SHP77 (cell line): ENCODE measurements around the gene CYLD.
A peak's percentile ranks its signal among the peaks of the same experiment; 100 is the strongest.

ENCODE experiments used
- DNase-seq, 2 experiments: peaks; one replicate each; lab custom pipeline; 2025; lab: John Stamatoyannopoulos, UW

The CYLD gene

DNA sequence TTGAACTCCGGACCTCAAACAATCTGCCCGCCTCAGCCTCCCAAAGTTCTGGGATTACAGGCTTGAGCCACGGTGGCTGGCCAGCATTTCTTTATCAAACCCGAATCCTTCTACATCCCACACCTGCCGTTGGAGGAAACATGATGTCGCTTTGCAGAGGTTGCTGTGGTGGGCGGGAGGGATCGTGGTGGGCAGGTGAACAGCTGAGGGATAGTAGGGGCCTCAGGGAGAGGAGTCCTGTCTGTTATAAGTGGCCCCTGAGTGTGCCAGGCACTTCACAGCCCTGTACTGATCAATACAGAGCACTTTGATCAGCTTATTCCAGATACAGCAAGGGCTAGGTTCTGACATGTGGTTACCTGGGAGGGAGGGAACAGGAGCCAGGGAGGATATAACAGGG, 76.5 kb downstream of the CYLD start:
- no peak for DNase-seq

DNA sequence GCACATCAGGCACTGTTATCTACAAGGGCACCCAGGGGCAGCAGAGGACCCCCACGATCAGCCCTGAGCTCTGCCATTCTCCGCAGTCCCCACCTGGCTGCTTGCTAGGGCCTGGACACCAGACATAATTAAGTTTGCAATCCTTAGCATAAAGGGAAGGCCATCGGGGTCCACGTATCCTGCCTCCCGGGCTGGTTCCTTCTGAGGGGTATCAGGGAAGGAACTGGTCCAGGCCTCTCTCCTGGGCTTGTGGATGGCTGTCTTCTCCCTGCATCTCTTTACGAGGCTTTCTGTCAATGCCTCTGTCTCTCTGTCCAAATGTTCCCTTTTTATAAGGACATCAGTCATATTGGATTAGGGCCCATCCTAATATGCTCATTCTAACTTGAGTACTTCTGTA, 77.8 kb downstream of the CYLD start:
- no peak for DNase-seq

DNA sequence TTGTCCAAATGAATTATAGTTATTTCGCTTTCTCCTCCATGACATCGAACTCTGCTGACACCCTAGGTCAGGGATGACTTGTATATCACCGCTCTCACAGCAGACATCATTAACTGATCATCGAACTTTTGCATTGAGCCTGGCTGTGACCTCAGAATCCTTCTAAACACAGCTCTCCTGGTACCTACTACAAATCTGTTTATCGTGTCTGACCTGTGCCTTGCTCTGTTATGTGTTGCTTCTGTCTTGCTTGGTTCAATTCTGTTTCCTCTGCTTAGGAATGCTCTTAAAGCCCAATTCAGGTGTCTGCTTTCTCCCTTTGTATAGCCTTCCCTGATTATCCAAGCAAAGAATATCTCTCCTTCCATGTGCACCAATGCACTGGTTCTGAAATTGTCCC, 78.3 kb downstream of the CYLD start:
- DNase-seq = no peak

DNA sequence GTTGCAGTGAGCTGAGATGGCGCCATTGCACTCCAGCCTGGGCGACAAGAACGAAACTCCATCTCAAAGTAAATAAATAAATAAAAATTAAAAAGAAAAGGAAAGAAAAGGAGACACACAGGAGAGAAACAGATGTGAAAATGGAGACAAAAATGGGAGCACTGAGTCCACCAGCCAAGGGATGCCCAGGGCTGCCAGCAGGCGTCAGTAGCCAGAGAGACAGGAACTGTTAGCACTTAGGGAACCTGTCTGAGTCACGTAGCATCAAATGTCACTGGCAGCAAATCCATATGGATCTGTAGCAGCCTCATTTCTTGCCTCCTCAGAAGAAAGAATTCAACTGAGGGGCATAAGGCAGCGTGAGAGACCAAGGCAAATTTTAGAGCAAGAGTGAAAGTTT, 79.7 kb downstream of the CYLD start:
- peak in 1 of 2 experiments; percentile 31 for DNase-seq

DNA sequence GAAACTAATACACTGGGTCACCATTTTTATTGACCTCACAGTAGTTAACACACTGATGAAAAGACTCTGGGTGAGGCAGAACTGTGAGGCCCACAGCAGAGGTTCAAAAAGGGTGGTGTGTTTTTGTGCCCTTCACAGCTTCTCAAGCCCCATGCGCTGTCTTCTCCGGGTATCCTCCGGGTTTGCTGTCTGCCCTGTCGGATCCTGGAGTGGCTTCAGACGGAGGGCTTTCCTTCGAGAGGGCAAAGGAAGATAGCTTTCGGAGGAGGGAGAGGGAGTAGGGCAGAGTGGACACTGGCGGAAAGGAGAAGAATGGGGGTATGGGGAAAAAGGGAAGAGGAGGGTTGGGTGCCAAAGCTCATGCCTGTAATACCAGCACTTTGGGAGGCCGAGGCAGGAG, 80.8 kb downstream of the CYLD start:
- DNase-seq = no peak

DNA sequence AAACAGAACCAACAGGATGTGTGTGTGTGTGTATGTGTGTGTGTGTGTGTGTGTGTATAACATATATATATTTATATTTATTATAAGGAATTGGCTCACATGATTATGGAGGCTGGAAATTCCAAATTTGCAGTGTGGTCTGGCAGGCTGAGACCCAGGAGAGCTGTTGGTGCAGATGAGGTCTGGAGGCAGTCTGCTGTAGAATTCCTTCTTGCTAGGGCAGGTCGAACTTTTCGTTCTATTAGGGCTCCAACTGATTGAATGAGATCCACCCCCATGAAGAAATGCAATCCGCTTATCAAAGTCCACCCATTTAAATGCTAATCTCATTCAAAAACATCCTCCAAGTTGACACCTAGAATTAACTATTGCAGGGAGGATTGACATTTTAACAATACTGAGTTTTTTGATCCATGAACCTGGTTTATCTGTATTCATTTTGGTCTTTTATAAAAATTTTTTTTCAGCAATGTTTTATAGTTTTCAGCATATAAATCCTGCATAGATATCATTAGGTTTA, 85.0 kb downstream of the CYLD start:
- no peak for DNase-seq

DNA sequence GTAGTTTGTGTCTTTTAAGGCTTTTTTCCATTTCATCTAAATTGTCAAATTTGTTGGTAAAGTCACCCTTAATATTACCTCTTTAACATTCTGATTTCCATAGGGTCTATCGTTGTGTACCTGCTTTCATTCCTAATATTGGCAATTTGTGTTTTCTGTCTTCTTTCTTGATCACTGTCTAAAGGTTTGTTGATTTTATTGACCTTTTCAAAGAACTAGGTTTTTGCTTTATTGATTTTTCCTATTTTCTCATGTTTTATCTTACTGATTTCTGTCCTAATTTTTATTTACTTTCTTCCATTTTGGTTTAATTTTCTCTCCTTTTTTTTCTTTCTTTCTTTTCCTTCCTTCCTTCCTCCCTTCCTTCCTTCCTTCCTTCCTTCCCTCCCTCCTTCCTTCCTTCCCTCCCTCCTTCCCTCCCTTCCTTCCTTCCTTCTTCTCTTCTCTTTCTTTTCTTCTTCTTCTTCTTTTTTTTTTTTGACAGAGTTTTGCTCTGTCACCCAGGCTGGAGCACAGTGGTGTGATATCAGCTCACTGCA, 86.3 kb downstream of the CYLD start:
- DNase-seq = no peak

DNA sequence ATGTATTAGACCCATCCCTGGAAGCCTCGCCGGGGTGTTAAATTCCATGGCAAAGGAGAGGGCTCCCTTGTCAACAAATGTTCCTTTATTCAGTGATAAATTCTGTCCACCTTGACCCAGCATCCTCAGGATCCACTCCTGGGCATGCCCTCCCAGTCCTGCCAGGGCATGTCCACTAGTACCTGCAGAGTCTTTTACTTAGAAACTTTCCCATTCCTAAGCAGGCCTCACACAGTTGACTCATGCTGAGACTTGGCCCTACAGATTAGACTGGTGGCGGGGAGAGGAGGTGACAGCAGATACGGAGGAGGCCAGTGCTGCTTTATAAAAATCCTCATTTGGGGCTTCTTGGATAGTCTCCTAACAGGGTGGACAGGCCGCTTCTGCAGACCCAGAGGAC, 88.8 kb downstream of the CYLD start:
- DNase-seq = no peak

DNA sequence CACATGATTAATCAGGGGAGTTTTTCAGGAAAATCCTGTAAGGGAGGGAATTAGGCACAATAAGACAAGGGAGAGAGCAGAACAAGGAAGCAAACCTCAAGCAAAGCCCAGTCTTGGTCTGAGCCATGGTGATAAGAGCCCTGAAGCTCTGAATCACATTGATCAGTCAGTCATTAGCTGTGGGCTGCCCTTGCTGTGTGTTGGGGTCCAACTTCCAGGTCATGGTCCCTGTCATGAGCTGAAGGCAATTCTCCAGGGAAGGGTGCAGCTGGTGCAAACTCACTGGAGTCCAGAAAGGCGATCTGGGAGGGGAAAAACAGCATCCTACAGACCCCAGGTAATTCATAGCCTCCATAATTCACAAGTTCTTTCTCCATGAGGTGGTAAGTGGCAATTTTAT, 89.9 kb downstream of the CYLD start:
- DNase-seq = no peak

DNA sequence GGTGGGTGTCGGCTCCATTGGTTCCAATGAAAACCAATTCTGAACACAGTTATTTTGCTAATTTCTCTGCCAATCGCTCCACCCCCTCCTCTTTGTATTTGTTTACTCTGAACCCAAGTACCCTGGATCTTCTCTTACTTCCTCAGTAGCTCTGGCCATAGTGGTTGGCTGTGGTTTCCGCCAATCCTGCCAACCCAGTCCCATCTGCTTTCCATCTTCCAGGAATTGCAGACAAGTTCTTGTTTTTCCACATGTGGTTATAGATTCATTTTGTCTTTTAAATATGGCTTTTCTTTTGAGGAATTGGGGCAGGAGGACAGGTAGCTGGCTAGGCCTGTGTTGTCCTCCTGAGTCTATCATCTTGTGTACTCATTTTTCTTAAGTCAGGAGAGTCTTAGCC, 92.0 kb downstream of the CYLD start:
- DNase-seq = no peak

DNA sequence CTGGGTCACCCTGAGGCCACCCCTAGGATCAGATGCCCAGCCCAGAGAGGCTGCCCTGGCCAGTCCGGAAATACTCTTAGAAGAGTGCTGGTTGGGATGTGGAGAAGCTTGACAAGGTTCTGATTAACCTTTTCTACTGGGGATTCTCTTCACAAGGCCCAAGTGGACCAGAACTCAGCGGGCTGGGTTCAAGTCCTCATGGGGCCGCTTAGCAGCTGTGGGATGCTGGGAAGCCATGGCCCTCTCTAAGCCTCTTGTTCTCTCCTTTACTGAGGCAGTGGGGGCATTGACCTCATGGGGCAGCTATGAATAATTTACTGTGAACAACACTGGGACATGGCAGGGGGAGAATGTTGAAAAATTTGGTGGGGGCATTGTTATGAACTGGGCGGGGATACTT, 92.8 kb downstream of the CYLD start:
- no peak for DNase-seq

DNA sequence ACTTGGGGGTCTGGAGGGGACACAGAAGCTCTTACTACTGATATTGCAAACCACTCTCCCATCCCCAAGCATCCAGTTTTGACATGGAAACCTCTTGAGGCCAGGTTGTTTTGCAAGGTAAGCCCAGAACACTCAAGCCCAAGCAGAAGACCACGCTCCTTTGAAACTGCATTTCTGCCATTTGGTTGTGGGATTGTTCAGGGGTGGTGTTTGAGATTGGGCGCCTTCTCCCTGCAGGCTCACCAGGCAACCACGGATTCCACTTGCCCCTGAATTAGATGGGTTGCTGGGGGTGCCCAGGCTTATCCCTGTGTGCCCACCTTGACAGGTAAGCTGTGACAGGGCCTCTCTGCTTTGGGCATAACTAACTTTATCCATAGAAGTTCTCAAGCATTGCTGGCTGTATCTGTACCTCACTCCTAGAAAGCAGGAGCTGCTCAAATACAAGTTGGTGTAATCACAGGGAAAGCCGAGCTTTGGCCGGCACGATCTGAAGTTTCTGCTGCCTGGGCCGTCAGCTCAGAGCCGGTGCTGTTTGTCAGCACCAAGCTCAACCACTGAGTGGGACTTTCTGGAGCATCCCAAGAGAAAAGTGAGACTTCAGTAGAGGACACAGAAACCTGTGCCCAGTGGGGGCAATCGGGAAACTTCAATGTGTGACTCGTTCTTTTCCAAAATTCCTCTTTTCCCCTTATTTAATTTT, 93.6 kb downstream of the CYLD start:
- DNase-seq = no peak

DNA sequence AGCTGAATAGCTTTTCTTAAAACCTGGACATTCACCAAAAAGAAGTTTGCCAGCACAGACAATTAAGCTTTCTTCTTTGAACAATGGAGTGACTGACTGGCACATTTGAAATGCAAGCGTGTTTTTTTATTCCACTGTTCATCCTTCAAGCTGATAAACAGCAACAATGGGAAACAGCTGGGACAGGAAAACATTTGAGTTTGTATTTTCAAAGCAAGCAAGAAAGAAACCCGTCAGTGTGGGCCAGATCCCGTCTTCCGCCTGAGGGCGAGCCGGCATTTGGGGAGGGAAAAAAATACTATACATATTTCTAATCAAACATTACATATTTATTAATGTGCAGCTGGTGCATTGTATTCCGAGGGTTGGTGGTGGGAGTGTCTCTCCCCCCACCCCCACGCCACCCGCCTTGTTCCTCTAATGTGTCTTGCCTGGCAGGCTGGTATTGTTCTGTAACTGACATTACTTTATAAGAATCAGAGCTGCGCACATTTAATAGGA, 94.3 kb downstream of the CYLD start:
- DNase-seq = no peak

DNA sequence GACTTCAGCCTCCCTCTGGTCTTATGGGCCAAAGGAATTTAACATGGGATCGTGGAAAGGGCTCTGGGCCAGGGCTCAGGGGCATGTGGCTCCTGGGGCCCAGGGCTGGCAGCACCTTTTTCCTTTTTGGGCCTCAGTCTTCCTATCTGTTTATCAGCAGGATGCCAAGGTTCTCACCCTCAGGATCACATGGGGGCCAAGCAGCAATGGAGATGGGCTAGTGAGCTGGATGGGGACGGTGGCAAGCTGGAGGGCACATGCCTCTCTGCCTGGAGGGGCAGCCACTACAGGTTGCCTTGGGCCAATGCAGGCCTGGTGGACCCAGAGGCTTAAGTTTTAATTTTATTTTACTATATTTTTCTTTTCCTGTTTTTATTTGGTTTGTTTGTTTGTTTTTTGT, 95.4 kb downstream of the CYLD start:
- no peak for DNase-seq

DNA sequence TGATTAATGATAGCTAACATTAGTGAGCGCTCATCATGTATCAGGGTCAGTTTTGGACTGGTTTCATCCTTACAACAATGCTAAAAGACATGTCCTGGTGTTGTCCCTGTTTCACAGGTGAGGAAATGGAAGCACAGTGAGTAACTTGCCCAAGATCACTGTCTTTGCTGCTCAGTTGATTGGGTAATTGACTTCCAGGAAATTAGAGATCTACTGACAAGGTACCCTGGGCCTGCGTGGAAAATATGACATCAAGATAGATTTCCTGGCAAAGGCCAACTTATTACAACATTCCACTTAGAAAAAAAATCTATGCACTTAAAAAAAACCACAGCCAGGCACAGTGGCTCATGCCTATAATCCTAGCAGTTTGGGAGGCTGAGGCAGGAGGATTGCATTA, 96.3 kb downstream of the CYLD start:
- DNase-seq = no peak

DNA sequence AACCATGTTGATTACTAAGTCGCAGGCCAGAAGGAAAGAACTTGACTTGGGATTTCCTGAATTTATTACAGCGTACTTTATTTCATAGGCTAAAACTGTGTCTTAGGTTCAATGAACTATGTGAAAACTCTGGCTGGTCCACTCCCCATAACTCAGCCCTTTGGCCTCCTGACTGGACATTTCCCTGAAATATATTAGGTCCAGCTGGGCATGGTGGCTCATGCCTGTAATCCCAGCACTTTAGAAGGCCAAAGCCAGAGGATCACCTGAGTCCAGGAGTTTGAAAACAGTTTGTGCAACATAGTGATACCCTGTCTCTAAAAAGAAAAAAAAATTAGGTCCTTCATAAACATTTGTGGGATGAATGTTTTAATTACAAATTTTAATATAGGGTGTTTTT, 97.0 kb downstream of the CYLD start:
- DNase-seq = no peak

DNA sequence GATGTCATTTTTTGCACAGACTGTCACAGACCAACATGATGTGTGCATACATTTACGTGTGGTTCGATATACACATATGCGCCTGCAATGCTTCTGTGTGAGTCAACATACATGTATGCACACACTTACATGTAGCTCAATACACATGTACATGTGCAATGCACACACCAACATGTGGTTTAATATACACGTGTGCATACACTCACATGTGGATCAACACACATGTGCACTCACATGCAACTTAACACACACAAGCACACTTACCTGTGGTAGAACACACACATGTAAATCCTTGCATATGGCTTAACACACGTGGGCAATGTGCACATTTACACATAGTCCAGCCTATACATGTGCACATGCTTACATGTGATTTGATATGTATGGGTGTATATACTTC, 97.5 kb downstream of the CYLD start:
- DNase-seq = no peak

DNA sequence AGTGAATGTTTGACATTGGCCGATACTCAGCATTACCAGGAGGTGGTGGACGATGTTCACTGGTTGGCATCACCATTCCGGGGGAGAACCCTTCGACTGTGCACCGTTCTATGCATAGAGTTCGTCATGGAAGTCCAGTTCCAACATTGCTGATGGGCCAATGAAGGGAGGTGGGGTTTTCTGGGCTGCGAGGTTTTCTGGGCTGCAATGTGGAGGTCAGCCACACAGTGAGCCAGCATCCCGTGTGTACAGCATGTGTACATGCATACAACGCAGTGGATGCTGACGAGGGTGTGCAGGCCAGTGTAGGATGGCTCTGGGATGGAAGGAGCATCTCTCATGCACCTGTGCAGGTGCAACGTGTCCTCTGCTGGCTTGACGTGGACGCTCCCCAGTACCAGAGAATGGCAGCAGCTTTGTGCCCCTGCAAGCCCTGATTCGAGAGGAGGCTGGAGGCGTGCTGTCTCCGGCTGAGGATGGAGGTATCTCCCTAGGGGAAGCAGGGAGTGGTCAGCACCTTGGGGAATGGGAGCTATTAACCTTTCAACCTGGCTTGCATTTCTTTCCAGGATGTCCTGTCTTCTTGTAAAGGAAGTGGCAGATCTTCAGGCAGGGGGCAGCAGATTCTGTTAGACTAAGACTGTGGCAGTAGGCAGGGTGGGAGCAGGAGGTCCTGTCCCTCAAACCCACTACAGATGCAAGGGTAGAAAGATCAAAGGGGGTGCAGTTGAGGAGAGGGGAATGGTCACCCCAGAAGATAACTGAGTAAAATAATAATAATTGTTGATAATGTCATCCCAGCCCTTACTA, 98.2 kb downstream of the CYLD start:
- no peak for DNase-seq

DNA sequence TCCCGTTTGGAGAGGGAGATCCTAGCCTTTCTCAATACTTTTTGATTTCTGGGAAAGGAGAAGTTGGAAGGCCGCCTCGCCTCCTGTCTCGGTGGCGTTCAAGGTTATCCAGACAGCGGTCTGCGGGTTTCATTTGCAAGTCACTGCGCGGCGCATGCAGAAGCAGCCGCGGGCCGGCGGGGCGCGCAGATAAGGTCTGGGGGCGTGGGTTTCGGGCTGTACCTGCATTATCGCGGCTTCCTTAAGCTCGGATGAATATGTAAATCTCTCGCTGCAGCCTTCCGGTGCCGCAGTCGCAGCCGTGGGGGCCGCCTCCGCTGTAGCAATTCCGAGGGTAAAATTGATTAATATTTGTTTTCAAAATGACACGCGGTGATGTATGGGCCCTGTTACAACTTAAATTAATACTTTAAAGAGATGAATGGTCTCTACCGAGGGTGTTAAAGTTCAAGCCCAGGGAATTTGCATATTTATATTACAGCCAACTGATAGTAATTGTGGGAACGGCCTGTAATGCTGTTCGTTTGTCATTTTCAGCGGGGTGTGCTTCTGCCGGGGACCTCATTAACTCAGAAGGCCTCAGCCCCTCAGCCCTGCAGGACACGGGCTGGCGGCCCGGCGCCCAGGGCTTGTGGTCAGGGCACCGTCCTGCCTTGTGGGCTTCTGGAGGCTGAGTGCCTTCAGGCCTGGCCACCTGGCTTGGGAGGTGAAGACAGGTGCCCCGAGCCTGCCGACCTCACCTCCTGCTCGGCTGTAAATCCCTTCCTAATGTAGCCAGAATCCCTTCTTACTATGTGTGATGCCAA, 99.4 kb downstream of the CYLD start:
- DNase-seq = no peak

DNA sequence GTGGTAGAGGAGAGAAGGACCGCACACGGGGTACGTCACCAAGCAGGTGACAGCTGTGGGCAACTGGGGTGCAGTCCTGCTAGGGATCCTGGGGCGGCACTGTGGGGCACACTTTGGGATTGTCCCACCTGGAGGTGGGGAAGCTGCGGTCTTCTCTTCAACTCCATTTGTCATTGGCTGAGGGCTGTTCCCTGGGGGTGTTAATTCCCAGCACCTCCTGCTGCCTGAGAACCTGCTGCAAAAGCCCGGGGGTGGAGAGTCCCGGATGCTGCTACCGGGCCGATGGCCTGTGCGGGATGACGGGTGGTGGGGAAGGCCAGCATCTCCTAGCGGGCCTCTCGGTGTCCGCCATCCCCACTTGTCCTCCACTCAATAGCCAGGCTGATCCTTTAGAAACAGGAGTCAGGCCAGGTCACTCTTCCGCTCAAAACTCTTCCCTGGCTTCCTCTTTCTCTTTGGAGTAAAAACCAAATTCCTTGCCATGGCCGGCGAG, 100.2 kb downstream of the CYLD start:
- no peak for DNase-seq

DNA sequence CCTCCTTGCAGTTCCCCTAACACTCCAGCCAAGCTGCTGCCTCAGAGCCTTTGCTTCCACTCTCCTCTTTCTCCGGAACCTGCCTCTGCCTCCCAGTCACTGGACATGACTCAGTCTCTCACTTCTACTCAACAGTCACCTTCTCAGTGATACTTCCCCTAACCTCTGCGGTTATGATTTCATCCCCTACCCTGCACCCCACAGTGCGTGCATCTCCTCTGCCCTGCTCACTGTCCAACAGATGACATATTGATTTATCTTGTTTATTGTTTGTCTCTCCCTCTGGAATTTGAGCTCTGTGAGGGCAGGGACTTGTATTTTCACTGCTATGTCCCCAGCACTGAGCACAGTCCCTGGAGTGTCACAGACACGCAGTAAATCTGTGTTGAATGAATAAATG, 100.7 kb downstream of the CYLD start:
- DNase-seq = no peak

DNA sequence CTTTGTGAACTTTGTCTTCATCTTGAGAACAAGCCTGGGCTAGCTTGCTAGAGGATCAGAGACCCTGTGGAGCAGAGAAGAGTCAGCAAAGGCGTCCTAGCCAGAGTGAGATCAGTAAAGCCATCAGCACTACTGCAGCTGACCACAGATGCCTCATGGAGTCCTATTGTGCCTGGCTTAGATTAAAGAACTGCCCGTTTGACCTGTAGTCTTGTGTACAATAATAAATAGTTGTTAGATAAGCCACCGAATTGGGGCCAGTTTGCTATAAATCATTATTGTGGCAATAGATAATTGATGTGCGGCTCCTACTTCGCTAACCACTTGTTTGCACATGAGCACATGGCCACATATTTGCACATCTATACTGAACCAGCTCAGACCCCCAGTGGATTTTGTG, 103.0 kb downstream of the CYLD start:
- no peak for DNase-seq
